ENCODE data around the gene ACAD8. TPM values are rescaled to one million over a fixed set of nuclear protein-coding genes. Genes with fewer than 3 reads are reported as not detected.

ACAD8 gene
- total RNA-seq, 1 donor from 2014 or later, result 37.6 TPM

GRCh38 chr11:134272381-134273316 lies 19.3 kb downstream of the ACAD8 start:
- no peak for TF ChIP-seq CTCF (IDR thresholded peaks at IDR 0.05; ENCODE audit: unreplicated experiment)
- Mint-ChIP-seq H3K36me3 (ENCODE audit: insufficient read depth) (no peaks in the 10 kb centered on the region), H3K9me3 (ENCODE audit: low read depth) (no peaks in the 10 kb centered on the region), H3K4me1 (ENCODE audit: low read depth) (peaks cover 4% of the 10 kb centered on the region), H3K4me3 (ENCODE audit: low read depth) (no peak overlapping the region), H3K27me3 (peaks cover 73% of the 10 kb centered on the region), H3K27ac (no peak overlapping the region)
- DNase-seq (ENCODE audit: low spot score, unreplicated experiment), result no peak

DNA sequence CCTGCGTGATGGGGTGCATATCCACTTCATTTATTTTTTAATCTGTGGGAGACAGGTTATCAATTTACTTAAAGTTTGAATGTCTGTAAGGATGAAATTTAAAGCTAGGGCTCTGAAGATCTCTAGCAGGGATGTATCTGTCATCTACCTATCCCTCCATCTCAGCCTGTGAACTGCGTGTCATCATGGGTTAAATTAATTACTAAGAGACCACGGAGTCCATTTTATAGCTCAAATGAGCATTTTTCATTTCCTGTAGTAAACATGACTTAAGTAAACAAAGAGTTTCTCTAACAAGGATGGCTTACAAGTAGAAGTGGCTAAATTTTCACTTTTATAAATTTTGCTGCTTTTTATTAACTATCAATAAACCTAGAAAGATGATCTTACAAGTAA lies 19.9 kb downstream of the ACAD8 start:
- no peak overlapping the region for H3K4me3 Mint-ChIP-seq (ENCODE audit: low read depth)
- peaks cover 75% of the 10 kb centered on the region for H3K27me3 Mint-ChIP-seq
- TF ChIP-seq CTCF (IDR thresholded peaks at IDR 0.05; ENCODE audit: unreplicated experiment), result no peak
- H3K4me1 Mint-ChIP-seq (ENCODE audit: low read depth), result peaks cover 4% of the 10 kb centered on the region
- no peak for DNase-seq (ENCODE audit: low spot score, unreplicated experiment)
- H3K27ac Mint-ChIP-seq, result no peak overlapping the region
- no peaks in the 10 kb centered on the region for H3K9me3 Mint-ChIP-seq (ENCODE audit: low read depth)
- H3K36me3 Mint-ChIP-seq (ENCODE audit: insufficient read depth), result no peaks in the 10 kb centered on the region

DNA sequence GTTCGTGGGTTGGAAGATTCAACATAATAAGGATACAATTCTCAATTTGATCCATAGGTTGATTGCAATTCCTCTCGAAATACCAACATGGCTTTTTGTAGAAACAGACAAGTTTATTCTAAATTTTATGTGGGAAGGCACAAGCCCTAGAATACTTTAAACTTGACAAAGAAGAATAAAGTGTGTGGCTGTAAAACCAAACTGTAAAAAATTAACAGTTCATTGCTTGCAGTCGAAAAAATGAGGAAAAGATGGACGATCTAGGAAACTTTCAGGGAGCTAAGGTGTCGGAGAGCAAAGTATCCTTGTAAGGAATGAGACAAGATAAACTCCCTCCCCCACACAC lies 21.8 kb downstream of the ACAD8 start:
- no peak overlapping the region for H3K4me3 Mint-ChIP-seq (ENCODE audit: low read depth)
- no peak for TF ChIP-seq CTCF (IDR thresholded peaks at IDR 0.05; ENCODE audit: unreplicated experiment)
- H3K27me3 Mint-ChIP-seq, result peaks cover 87% of the 10 kb centered on the region
- H3K4me1 Mint-ChIP-seq (ENCODE audit: low read depth), result peaks cover 4% of the 10 kb centered on the region
- no peaks in the 10 kb centered on the region for H3K9me3 Mint-ChIP-seq (ENCODE audit: low read depth)
- DNase-seq (ENCODE audit: low spot score, unreplicated experiment), result no peak
- H3K27ac Mint-ChIP-seq, result no peak overlapping the region
- H3K36me3 Mint-ChIP-seq (ENCODE audit: insufficient read depth), result no peaks in the 10 kb centered on the region

- H3K4me3 Mint-ChIP-seq (ENCODE audit: low read depth), result peak within 1 kb of the TSS; percentile 63
- H3K9me3 Mint-ChIP-seq (ENCODE audit: low read depth), result no peaks in the 10 kb centered on the region
- H3K36me3 Mint-ChIP-seq (ENCODE audit: insufficient read depth), result no peaks in the 10 kb centered on the region
- peak within 1 kb of the TSS; percentile 80 for H3K27ac Mint-ChIP-seq
- H3K4me1 Mint-ChIP-seq (ENCODE audit: low read depth), result peaks cover 4% of the 10 kb centered on the region
- peak; percentile 43 for TF ChIP-seq CTCF (IDR thresholded peaks at IDR 0.05; ENCODE audit: unreplicated experiment)
- H3K27me3 Mint-ChIP-seq, result peaks cover 87% of the 10 kb centered on the region
- DNase-seq (ENCODE audit: low spot score, unreplicated experiment), result peak; percentile 22
Observed at GRCh38 chr11:134275534-134276395, 22.4 kb downstream of the ACAD8 start, which contains the start of gene GLB1L3. Gene GLB1L3 (plus strand): TSS chr11:134276379. CDS start chr11:134276741, 362 bp downstream.

Data from progenitor cell of endocrine pancreas (in vitro differentiated cells).